ENCODE results near the gene UNC79. TPM values are rescaled to one million over a fixed set of nuclear protein-coding genes. Genes with fewer than 3 reads are reported as not detected.
A peak's percentile ranks its signal among the peaks of the same experiment; 100 is the strongest.

Gene UNC79
- total RNA-seq, 1 experiment from 2014 or later = not detected

DNA sequence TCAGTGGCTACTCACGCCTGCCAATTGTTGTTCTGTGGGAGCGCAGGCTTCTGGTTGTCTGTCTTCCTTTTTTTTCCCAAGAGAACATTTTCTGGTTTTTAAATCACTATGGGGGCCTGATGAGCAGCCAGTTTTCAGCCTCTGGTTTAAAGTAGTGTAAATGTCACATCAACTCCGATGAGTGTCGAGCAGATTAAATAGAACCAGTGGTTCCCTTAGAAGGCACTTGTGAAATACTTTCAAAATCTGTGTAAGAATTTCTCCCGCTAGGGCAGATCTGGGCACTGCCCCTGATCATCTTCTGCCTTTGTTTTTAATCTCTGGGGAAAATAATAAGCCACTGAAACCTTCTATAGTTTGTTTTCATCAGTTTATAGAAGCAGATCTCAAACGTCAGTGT is 227.1 kb downstream of the UNC79 start:
- no peak for DNase-seq (ENCODE audit: low read depth)

DNA sequence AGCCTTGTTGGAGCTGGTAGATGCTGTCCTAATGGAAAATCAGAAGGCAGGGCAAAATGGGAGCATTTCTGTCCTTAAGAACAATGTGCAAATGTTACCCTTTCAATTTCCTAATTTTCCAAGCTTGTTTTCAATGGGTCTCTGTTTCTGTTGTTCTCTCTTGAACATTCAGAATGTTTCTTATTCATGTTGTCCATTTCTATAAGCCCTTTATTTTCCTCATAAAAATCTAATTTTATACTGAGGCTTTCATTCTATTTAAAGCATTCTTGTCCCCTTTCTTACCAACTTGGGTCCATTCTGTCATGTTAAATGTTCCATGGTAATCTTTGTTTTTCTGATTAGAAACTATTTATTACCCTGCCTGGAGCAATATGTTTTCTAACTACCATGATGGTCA is 232.6 kb downstream of the UNC79 start:
- no peak for DNase-seq (ENCODE audit: low read depth)

DNA sequence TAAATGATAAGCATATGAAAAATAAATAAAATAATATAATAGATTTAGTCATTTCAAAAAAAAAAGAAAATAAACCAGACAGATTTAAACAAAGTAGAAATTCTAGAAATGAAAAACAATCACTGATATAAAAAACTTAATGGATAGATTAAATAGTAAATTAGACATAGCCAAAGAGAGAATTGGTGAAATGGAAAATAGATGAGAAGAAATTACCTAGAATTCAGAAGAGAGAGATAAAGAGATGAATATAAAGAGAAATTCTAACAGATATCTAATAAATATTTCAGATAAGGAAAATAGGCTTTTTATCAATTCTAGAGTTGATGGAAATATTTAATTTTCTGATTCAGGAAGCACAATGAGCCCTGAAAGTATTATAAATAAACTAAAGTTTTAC is 234.4 kb downstream of the UNC79 start:
- DNase-seq (ENCODE audit: low read depth) = no peak

DNA sequence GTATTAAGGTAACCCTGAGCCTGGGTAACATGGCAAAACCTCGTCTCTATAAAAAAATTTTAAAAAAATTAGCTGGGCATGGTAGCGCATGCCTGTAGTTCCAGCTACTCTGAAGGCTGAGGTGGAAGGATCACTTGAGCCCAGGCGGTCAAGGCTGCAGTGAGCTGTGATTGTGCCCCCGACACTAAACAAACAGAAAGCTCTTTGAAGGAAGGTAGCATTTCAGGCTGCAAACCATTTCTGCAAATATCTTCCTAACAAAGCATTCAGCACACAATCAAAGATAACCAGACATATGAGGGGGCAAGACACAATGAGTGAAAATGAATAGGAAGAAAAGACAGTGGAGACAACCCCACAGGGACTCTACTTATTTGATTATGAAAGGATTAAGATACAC is 238.9 kb downstream of the UNC79 start:
- DNase-seq (ENCODE audit: low read depth) = no peak

DNA sequence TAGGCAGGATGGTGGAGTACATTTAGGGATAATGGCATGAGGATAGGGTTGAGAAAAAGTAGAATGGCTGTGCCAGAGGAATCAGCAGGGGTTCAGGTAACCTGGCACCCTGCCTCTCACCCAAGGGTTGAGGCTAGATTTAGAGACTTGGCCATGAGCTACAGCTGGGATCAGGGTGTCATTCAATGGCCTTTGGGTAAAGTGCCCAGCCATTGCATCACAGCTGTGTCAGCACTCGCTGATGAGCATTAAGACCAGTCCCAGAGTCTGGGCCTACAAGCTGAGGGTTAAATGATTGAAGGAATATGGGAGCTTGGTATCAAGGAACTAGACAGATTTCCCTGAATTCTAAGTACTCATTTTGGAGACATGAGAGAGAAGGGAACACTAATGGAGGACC is 243.6 kb downstream of the UNC79 start:
- no peak for DNase-seq (ENCODE audit: low read depth)

DNA sequence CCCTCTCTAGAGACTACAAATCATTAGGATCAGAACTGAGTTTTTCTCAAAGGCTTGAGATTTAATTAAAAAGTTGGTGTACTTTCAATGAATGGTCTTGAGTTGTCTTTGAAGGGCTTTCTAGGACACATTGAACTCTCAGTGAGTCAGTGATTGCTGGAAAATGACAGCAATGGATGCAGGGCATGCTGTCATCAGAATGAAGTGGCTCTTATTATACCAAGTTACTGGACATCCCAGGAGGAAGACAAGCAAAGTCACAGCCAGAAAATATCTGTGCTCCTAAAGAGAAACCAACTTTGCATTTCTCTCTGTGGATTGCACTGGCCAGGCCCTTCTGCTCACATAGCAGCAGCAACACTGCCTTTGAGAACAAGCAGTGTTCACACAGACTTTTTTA is 244.9 kb downstream of the UNC79 start:
- DNase-seq (ENCODE audit: low read depth) = no peak

DNA sequence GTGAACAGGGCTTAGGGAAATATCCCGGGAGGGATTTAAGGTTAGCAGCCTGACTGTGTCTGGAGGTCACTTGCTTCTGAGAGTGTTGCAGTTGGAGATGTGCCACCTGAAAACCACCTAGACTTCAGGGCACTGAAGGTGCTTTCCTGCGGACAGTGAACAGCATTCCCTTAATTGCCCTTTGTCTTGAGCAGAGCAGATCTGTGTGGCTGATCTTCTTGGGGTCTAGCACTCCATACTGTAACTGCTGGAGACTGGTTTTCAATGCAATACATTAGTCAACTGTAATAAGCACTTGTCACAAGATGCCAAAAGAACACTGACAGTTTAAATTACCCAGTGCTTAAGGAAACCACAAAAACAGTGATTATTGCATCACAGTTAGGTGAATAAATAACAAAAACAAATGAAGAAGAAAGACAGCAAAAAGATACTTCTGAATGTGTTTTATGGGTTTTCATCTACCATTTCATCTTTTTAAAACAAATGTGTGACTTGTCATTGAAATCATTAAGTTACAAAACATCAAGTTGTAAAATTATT is 245.7 kb downstream of the UNC79 start:
- no peak for DNase-seq (ENCODE audit: low read depth)

DNA sequence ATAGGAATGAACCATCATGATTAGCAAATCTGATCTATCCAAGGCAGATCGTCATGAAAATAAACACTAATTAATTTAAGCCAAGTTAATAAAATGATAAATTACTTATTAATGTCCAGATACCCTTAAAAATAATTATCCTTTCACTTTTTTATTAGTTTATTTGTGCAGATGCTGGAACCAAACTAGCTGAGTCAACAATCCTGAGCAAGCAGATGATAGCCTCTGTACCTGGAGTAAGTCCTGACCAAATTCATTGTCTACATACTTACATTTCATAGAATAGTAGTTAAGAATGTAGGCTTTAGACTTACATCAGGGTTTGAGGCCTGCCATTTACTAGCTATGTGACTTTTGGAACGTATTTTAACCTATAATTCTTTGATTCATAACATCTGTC is 251.7 kb downstream of the UNC79 start:
- no peak for DNase-seq (ENCODE audit: low read depth)

DNA sequence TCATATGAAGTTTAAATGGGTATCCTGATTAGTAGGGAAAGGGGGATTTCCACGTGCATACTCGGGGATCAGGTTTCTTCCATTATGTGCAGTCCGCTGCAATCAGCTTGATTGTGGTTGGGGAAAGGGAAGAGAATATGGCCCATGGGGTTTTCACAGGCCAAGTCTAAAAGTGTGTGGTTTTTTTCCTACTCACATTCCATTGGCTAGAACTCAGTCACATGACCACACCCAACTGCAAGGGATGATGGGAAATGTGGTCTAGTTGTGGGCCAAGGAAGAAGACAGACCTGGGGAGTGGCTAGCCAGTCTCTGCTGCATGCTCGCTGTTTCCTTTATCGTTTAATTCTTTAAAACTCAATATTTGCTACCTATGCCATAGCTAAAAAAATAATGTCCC is 252.5 kb downstream of the UNC79 start:
- peak; percentile 13 for DNase-seq (ENCODE audit: low read depth)

DNA sequence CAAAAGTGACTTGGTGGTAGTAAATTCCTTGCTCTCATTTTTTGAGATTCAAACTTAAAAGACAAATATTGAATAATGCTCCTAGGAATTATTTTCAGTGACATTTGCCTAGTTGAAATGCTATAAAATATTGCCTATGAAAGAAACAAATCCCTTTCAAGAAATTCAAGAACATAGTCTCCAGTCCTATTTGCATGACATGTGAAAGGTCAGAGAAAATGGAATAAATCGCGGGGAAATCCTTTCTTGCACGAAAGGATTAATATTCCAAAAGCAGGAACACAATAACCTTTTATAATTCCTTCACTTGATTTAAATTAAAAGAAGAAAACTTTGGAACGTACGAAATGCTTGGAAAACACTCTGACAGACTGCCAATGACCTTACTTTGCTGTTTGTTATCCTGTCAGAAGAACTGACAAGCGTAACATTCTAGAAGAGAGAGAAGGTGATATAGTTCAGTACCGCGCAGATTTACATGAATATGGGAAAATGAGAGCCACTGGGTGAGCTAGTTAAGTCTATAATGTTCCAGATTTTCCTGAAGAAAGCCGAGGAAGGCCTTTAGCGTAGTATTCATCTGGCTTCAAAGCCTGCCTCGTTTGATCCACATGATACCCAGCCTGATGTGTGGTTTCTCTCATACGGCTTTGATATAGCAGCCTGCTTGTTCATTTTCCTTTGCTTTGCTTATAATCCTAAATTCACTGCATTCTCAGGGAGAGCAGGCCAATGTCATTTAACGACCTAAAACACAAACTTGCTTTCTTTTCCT is 254.6 kb downstream of the UNC79 start:
- DNase-seq (ENCODE audit: low read depth) = no peak

DNA sequence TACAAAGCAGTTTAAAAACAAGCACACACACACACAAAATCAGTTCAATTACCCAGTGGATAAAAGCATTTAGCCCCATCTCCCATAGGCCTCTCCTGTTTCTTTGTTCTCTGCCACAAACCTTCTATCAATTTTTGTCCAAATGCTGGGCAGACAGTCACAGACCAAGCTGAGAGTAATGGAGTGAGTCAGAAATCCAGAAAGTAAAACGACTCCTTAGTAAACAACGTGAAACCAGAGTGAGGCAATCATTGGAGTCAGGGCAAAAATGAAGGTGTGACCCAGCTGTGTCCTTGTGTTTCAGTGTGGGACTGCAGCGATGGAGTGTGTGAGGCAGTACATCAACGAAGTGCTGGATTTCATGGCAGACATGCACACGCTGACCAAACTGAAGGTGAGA is 255.5 kb downstream of the UNC79 start:
- no peak for DNase-seq (ENCODE audit: low read depth)

DNA sequence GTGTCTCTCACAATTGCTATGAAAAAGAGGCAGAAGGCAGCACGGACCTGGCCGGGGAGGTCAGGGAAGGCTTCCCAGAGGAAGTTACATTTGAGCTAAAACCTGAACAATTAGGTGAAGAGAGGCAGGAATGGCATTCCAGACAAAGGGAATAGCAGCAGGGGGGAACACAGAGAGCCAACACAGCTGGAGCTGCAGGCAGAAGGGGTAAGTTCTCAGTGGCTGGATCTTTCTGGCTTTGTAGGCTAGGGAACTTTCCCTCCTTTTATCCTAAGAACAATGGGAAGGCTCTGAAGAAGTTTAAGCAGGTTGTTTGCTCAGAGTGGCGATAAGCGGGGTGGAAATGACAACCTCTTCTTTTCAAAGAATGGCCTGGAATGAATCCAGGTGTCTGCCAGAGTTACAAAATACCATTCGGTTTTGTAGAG is 257.5 kb downstream of the UNC79 start:
- no peak for DNase-seq (ENCODE audit: low read depth)

DNA sequence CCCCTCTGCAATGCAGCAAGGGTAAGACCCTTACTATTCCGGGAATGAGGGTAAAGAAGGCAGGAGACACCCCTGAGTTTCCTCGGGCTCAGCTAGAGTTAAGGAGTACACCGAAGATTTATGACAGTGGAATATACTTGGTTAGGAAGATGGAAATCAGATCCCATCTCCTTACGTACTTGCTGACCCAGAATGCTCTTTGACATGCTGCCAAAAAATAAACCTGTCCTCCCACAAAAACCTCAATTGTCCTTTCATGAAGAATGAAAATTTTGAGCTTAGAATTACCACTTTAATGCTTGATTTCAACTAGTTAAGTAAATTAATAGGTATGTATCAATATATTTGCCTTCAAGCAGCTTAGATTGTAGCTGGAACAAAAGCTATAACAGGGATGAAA is 258.1 kb downstream of the UNC79 start:
- no peak for DNase-seq (ENCODE audit: low read depth)

DNA sequence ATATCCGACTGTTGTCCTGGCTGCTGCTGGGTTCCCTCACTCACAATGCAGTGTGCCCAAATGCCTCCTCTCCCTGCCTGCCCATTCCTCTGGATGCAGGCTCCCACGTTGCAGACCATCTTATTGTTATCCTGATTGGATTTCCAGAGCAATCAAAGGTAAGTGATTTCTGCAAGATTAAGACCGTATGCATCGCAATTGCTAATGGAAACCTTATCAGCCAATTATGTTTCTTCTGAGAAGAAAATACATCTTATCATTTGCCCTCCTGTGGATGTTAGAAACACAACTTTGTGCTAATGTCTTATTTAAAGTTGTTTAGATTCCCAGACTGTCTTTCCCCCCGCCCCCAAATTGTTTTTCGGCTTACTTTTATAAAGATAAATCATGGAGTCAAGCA is 259.4 kb downstream of the UNC79 start:
- no peak for DNase-seq (ENCODE audit: low read depth)

DNA sequence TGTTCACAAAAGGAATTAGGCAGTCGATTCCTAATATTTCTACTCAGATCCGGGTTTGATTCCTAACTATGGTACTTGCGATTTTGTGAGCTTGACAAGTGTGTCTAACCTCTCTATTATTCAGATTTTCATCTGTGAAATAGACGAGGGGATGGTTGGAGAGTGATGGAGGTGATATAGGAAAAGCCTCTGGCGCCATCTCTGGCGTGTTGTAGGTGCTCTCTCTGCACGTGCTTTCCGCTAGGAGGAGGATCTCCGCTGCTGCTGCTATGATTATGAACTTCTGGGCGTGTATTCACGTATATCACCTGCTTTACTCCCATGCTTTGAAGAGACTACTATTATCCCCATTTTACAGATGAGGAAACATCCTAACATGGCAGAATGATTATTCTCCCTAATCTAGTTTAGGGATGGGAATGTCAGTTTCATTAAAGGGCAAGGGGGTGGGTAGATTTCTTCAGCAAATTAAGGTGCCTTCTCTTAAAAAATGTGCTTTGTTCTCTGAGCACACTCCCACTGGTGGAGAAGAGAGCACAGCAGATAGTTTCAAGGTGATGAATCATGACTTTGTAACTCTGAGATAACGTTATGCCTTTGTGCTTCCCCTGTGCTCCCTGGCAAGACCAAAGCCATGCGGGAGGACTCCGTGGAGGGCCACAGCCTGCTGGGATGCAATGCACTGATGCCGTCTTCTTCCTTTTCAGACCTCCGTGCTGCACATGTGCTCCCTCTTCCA is 260.5 kb downstream of the UNC79 start:
- DNase-seq (ENCODE audit: low read depth) = no peak

DNA sequence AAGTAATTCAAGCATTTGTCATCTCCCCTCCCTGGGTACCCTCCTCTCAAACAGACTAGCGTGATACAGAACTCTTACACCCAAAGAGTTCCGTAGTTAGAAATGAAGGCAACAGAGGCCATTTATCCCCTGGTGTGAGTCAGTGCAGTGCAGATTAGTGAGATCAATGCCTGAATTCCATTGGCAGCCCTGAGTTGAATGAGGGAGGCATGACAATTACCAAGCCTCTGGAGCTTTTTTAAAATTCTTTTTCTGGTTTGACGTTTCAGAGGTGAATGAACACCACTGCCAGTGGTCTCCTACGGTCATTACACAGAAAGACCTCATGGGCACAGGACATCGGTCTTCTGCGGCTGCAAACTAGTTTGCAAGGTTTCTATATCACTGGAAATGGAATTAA is 263.2 kb downstream of the UNC79 start:
- DNase-seq (ENCODE audit: low read depth) = no peak

DNA sequence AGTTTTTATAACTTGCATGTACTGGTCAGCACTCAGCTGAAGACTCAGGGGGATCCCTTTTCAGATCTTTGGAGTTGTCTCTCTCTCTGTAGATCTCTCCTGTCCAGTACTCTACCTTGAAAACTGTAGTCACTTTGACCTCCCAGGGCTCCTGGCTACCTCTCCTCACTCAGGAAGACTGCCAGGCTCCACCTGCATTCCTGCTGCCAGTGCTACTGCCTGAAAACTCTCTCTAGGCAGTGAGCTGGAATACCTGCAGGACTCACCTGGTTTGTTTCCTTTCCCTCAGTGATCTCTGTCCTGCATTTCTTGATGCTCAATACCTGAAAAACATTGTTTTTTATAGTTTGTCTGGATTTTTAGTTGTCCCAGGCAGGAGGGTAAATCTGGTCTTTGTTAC is 270.2 kb downstream of the UNC79 start:
- no peak for DNase-seq (ENCODE audit: low read depth)

DNA sequence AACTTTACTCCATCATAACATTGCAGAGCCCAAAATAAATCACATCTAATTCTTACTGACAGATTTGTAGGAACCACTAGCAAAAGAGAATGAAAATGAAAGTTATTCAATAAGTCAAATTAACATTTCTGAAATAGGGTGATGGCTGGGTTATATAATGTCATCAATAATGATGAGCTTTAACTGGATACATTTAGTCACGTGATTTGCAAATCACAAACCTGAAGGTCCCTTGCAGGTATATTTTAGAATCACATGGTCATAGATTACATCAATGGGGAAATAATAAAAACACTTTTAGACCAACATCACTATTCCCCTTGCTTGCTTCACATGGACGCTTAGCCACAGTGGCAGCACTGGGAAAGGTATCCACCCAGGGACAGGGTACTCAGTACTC is 270.8 kb downstream of the UNC79 start:
- DNase-seq (ENCODE audit: low read depth) = no peak

DNA sequence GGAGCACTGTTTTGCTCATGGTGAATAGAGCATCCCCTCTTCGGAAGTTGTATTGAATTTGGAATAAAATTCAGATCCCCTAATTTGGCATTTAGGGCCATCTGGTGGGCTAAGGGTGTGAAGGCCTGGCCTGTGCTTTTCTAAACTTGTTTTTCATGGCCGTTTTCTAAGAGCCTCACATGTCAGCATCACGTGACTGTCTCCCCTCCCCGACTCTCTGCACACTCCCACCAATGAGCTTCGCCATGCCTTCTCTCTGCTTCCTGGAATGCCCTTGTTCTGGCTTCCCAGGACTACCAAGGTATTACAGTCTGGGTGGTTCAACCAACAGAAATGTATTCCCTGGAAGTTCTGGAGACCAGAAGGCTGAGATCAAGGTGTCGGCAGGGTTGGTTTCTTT is 272.2 kb downstream of the UNC79 start:
- DNase-seq (ENCODE audit: low read depth) = no peak

DNA sequence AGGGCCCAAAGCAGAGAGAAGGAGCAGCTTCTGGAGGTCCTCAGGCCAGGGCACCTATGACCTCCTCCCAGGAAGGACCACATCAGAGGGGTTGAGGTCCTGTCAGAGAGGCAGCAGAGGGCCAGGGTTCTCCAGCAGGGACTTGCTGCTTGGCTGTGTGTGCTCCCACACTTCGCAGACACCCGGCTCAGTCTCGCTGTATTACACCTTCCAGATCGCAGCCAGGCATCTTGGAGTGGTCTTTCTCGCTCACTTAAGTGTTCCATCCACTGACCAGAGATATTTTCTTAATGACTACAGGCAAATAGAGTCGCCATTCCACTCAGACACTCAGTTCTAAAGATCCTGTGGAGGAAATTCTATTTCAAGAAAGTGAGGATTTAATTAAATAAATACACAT is 273.2 kb downstream of the UNC79 start:
- no peak for DNase-seq (ENCODE audit: low read depth)

DNA sequence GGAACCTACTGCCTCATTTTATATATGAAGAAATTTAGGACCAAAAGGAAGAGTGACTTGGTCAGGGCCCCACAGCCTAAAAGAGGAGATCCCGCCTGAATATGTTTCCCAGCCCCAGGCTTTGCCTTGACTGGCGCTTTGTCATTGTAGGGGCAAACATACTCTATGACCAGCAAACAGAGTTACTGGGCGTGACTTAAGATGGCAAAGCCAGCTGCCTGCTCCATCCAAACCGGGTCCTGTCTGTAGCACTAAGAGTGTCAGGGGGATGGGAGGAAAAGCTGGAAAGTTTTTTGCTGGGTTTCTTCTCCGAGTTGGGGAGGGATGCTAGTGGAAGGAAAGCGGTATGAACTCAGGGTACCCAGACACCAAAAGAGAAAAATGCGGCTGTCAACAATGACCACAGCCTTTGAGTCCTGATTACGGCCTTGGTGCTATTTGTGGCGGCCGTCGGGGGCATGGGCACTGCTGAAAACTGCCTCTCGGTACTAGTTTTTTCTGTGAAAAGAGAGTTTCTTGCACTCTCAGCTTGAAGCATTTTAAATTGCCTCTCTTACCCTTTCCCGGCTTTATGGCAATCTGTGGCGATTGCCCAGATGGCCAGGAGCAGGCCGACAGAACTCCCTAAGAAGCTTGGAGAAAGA is 274.9 kb downstream of the UNC79 start:
- no peak for DNase-seq (ENCODE audit: low read depth)

DNA sequence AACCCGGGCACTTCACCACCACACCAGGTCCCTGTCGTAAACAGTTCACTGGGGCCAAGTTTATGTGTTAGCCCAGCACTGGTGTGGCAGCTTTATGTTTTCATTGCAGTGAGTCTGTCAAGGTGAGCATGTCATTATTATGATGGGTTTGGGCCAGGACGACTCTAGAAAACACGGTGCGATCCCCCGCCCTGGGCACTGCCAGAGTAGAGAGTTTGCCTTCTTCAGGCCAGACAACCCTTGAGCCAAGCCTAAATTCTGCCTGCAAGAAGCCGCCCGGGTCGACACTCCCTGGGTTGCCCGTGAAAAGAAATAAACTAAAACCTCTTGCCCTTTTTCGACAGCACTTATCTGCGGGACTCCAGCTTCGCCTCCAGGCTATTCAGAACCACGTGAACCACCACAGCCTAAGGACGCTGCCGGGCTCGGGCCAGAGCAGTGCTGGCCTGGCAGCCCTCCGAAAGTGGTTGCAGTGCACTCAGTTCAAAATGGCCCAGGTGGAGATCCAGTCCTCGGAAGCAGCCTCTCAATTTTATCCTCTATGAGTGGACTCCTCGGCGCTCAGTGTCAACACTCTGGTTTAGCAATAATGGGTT is 275.7 kb downstream of the UNC79 start:
- no peak for DNase-seq (ENCODE audit: low read depth)
